GM12891 (cell line): Measurements from ENCODE around the gene SLCO4A1.

Experiments
- DNase-seq: peaks from one replicate; pipeline ENCODE4 v3.0.0; 2011; ENCODE audit warnings: low spot score; ENCODE audit not compliant: insufficient read length
- FAIRE-seq: peaks from 2 replicates; lab custom pipeline; 2011; peaks lifted over from hg19 to GRCh38; lab: Jason Lieb, UNC
- PAX5 ChIP-seq: IDR thresholded peaks from 2 replicates; pipeline ENCODE4 v1.6.1; 2011; ENCODE audit warnings: low read length, moderate library complexity, mild to moderate bottlenecking; ENCODE audit not compliant: insufficient read depth, severe bottlenecking
- POLR2A ChIP-seq: IDR thresholded peaks from 2 replicates; pipeline ENCODE4 v1.6.1; 2011; ENCODE audit warnings: low read depth, low read length, control low read depth
- POLR2AphosphoS5 ChIP-seq: IDR thresholded peaks from 2 replicates; pipeline ENCODE4 v1.6.1; 2011; ENCODE audit warnings: low read depth, low read length, control low read depth
- POU2F2 ChIP-seq: IDR thresholded peaks from 2 replicates; pipeline ENCODE4 v1.6.1; 2011; ENCODE audit warnings: low read depth, mild to moderate bottlenecking, control low read depth, low read length, moderate library complexity
- SPI1 ChIP-seq: IDR thresholded peaks from 2 replicates; pipeline ENCODE4 v1.6.1; 2011; ENCODE audit warnings: low read depth, low read length, control low read depth
- TAF1 ChIP-seq: IDR thresholded peaks from 2 replicates; pipeline ENCODE4 v1.6.1; 2011; ENCODE audit warnings: low read depth, low read length, control low read depth

Gene SLCO4A1

DNA sequence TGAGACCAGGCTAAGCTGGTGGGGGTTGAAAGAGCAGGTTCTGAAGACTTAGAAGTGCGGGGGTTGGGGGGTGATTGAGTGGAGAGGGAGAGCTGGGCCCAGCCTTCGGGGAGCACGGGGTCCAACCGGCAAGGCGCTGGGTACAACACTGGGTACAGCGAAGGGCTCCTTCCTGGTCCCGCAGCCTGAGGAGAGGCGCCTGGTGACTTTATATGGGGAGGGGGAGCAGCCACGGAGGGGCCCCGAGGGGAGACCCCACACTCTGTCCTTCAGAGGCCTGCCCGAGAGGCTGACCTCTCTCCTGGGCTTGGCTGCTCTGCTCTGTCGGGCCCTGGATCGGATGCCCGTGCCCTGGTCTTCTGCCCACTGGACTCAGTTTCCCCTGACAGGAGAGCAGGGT is 55.9 kb downstream of the SLCO4A1 start:
- DNase-seq (no peak), FAIRE-seq (no peak)
- TF ChIP-seq TAF1 (no peak), PAX5 (no peak), POLR2AphosphoS5 (no peak), POU2F2 (no peak), SPI1 (no peak), POLR2A (no peak)

GRCh38 chr20:62699296-62699695 is 57.0 kb downstream of the SLCO4A1 start:
- no peak for FAIRE-seq
- TF ChIP-seq POU2F2: no peak
- TF ChIP-seq POLR2A: no peak
- TF ChIP-seq POLR2AphosphoS5: no peak
- no peak for TF ChIP-seq PAX5
- TF ChIP-seq TAF1: no peak
- TF ChIP-seq SPI1: no peak

GRCh38 chr20:62699741-62700140 is 57.4 kb downstream of the SLCO4A1 start:
- DNase-seq (no peak), FAIRE-seq (no peak)
- TF ChIP-seq SPI1 (no peak), POLR2A (no peak), TAF1 (no peak), POLR2AphosphoS5 (no peak), POU2F2 (no peak), PAX5 (no peak)

More at GRCh38 chr20:62699296-62699695, 57.0 kb downstream of the SLCO4A1 start:
- no peak for DNase-seq

- FAIRE-seq: no peak
- DNase-seq: no peak
Measured at GRCh38 chr20:62700261-62700930, 58.1 kb downstream of the SLCO4A1 start.

DNA sequence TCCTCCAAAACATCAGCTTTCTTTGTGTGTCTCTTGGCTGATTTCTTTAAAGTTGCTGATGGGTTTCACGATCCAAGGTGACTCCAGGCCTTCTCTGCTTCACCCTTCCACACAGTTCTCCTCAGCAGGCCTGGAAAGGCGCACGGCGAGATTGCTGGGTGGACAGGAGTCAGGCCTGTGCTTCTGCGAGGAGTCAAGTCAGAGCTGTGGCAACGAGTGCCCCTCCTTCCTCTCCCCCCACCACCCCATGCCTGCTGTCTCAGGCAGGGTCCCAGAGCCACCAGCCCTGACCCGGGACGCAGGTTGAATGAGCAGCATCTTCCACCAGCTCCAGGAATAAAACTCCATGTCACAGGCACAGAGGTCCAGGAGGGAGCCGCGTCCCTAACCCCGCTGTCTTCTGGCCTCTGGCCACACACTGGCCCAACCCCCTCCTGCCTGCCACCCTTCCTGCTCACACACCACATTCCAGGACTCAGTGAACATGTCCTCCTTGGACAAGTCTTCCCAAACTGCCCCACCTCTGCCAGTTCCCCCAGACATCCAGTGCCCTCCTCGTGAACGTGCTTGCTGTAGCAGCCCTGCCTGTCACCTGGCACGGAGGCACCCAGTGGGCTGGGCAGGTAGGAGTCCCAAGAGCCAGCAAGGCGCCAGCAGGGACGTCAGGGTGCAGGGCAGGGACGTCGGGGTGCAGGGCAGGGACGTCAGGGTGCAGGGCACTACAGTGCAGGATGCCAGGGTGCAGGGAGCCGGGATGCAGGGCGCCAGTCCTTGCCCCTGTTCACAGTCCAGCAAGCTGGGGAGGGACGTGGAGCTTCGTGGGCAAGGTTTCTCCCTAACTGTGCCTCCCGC is 59.1 kb downstream of the SLCO4A1 start:
- DNase-seq (no peak), FAIRE-seq (no peak)
- TF ChIP-seq POU2F2: no peak
- no peak for TF ChIP-seq POLR2AphosphoS5
- no peak for TF ChIP-seq POLR2A
- TF ChIP-seq SPI1: no peak
- TF ChIP-seq PAX5: no peak

More at GRCh38 chr20:62700261-62700930, 58.1 kb downstream of the SLCO4A1 start:
- TF ChIP-seq PAX5 (no peak), POLR2AphosphoS5 (no peak), POLR2A (no peak), SPI1 (no peak), TAF1 (no peak), POU2F2 (no peak)

- FAIRE-seq (no peak), DNase-seq (no peak)
- TF ChIP-seq POLR2AphosphoS5: no peak
- TF ChIP-seq TAF1: no peak
- TF ChIP-seq POLR2A: no peak
- no peak for TF ChIP-seq POU2F2
Measured at GRCh38 chr20:62702013-62702300, 59.7 kb downstream of the SLCO4A1 start.

GRCh38 chr20:62702895-62703852 is 60.9 kb downstream of the SLCO4A1 start:
- no peak for FAIRE-seq
- DNase-seq: no peak

DNA sequence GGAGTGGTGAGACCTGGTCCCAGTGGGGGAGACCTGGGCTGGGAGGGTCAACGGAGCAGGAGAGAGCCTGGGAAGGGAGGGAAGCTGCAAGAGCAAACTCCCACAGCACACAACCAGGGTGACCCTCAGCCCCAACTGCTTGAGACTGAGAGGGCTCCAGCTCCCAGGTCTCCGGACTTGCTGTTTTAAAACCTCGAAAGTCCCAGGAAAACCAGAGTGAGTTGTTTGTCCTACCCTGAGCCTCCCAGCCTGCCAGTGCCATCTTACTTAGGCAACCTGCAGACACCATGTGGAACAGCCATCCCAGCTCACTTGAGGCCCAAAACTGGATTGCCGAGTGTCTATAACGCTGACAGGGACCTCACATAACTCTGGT is 61.5 kb downstream of the SLCO4A1 start:
- TF ChIP-seq SPI1 (no peak), POU2F2 (no peak), POLR2AphosphoS5 (no peak), TAF1 (no peak), PAX5 (no peak), POLR2A (no peak)
- no peak for DNase-seq
- FAIRE-seq: no peak

More at GRCh38 chr20:62702895-62703852, 60.9 kb downstream of the SLCO4A1 start:
- no peak for TF ChIP-seq POLR2A
- TF ChIP-seq PAX5: no peak
- no peak for TF ChIP-seq TAF1
- TF ChIP-seq POLR2AphosphoS5: no peak
- TF ChIP-seq SPI1: no peak
- no peak for TF ChIP-seq POU2F2
